DND-41 (cell line): ENCODE data around the gene TRHDE.

ENCODE experiments used
- CTCF ChIP-seq: IDR thresholded peaks from 2 replicates; pipeline ENCODE4 v1.5.1; 2012; ENCODE audit warnings: borderline replicate concordance, low read length, moderate library complexity, mild to moderate bottlenecking; ENCODE audit not compliant: poor library complexity, severe bottlenecking; ENCODE audit errors: extremely low read depth
- EZH2 ChIP-seq: IDR thresholded peaks from 3 replicates; pipeline ENCODE4 v1.6.1; 2012; ENCODE audit warnings: borderline replicate concordance, low read depth, mild to moderate bottlenecking, moderate library complexity, low read length, inconsistent platforms; ENCODE audit not compliant: severe bottlenecking

GRCh38 chr12:72570601-72571000 lies 298.4 kb downstream of the TRHDE start:
- TF ChIP-seq CTCF = peak; percentile 25
- no peak for TF ChIP-seq EZH2
